Panc1 (cell line): ENCODE results near the gene AP2B1. TPM values are rescaled to one million over a fixed set of nuclear protein-coding genes. Genes with fewer than 3 reads are reported as not detected.

Experiments used
- ATAC-seq: fragments of 200-7000 bp; cut with Tn5 transposase; 2 replicates; pipeline ENCODE4 v1.9.1; 2020; ENCODE audit warnings: mild to moderate bottlenecking, moderate library complexity
- BruUV-seq: library from RNA; stranded (reverse); fragments of 400-500 nt; replicated peaks from 2 replicates; lab custom pipeline; 2021; lab: Mats Ljungman, UMichigan
- CTCF ChIA-PET: fragments of 300-600 bp; sonication (Branson Sonifier 250); formaldehyde crosslinking; loops from one replicate; lab custom pipeline; 2022; ENCODE audit warnings: antibody characterized with exemption; lab: Charles Lee
- POLR2A ChIA-PET: fragments of 300-600 bp; sonication (Branson Sonifier 250); formaldehyde crosslinking; loops from one replicate; lab custom pipeline; 2022; ENCODE audit warnings: antibody characterized with exemption; lab: Charles Lee
- DNase-seq: peaks from one replicate; pipeline ENCODE4 v3.0.0-alpha.2; 2010; ENCODE audit warnings: low read depth, low spot score
- H3K27ac ChIP-seq: 2 replicates; pipeline ENCODE4 v1.5.1; 2011; ENCODE audit warnings: mild to moderate bottlenecking, low read length, inconsistent platforms
- H3K27me3 ChIP-seq: fragments of 200-500 bp; sonication (Bioruptor generic); 2 replicates; pipeline ENCODE4 v1.6.0; 2014; ENCODE audit warnings: low read length, inconsistent platforms; ENCODE audit not compliant: control insufficient read depth, insufficient read depth
- H3K36me3 ChIP-seq: fragments of 200-500 bp; sonication (Bioruptor generic); 2 replicates; pipeline ENCODE4 v1.5.1; 2014; ENCODE audit warnings: inconsistent platforms, mild to moderate bottlenecking, low read length, moderate library complexity; ENCODE audit not compliant: control insufficient read depth, insufficient read depth
- H3K4me1 ChIP-seq: 2 replicates; pipeline ENCODE4 v1.5.1; 2011; ENCODE audit warnings: inconsistent platforms, mild to moderate bottlenecking, low read length, moderate library complexity; ENCODE audit not compliant: control insufficient read depth, insufficient read depth
- H3K4me3 ChIP-seq, 2 experiments: 2 replicates each; pipeline ENCODE4 v1.5.1; 2011 to 2012; ENCODE audit warnings: low read depth in 2 of 2, low read length in 2 of 2, mild to moderate bottlenecking in 2 of 2, inconsistent platforms in 1 of 2, moderate library complexity in 1 of 2
- H3K9me3 ChIP-seq: fragments of 200-500 bp; sonication (Bioruptor generic); 2 replicates; pipeline ENCODE4 v1.5.1; 2014; ENCODE audit warnings: low read depth, mild to moderate bottlenecking, inconsistent platforms, low read length, moderate library complexity; ENCODE audit not compliant: control insufficient read depth, insufficient read depth
- CTCF ChIP-seq: fragments of 450-650 bp; IDR thresholded peaks from 2 replicates; pipeline ENCODE4 v1.5.1; 2017; ENCODE audit warnings: mild to moderate bottlenecking
- POLR2AphosphoS5 ChIP-seq: IDR thresholded peaks from 2 replicates; pipeline ENCODE4 v1.6.1; 2012; ENCODE audit warnings: mild to moderate bottlenecking, low read depth, low read length, moderate library complexity
- REST ChIP-seq, 2 experiments: IDR thresholded peaks; 2 replicates each; pipeline ENCODE4 v1.6.1; 2011 to 2012; ENCODE audit warnings: low read depth in 2 of 2, control low read depth in 1 of 2, low read length in 1 of 2, mild to moderate bottlenecking in 1 of 2, moderate library complexity in 1 of 2; ENCODE audit not compliant: insufficient read depth in 1 of 2
- SIN3A ChIP-seq: IDR thresholded peaks from 2 replicates; pipeline ENCODE4 v1.6.1; 2012; ENCODE audit warnings: low read depth, mild to moderate bottlenecking, low read length, moderate library complexity, borderline replicate concordance; ENCODE audit not compliant: insufficient read depth
- TCF7L2 ChIP-seq: IDR thresholded peaks from 2 replicates; pipeline ENCODE4 v1.6.1; 2011; ENCODE audit warnings: mild to moderate bottlenecking, low read depth, low read length, inconsistent platforms
- in situ Hi-C: cut with HindIII; loops from 2 replicates; pipeline ENCODE4 v1.10.0; 2016; ENCODE audit warnings: low sequenced_read_pairs, low pct_unique_long_range_greater_than_20kb
- intact Hi-C: fragments of 100-400 bp; cut with micrococcal nuclease; formaldehyde crosslinking; loops from one replicate; pipeline ENCODE4 v1.10.0; 2022; ENCODE audit not compliant: unreplicated experiment
- total RNA-seq: library from RNA; stranded (reverse); gene quantifications from one replicate; pipeline ENCODE4 v1.2.1, GENCODE V29; 2021; ENCODE audit not compliant: unreplicated experiment

Gene AP2B1
- total RNA-seq, 1 experiment from 2014 or later, result 446 TPM

GRCh38 chr17:35705230-35705629, 118.1 kb downstream of the AP2B1 start:
- in situ Hi-C loops (no loop called here), intact Hi-C loops (no loop called here)
- H3K27ac ChIP-seq, result no peak overlapping the region
- H3K27me3 ChIP-seq, result no peaks in the 10 kb centered on the region
- CTCF ChIA-PET, result no interaction called here
- H3K4me3 ChIP-seq, result no peak overlapping the region
- TF ChIP-seq REST (IDR thresholded peaks at IDR 0.05; ENCODE audit: insufficient read depth in 1 of 2, low read depth in 2 of 2, low read length in 1 of 2) (no peak), POLR2AphosphoS5 (no peak), CTCF (no peak), TCF7L2 (no peak), SIN3A (no peak)
- H3K4me1 ChIP-seq, result no peaks in the 10 kb centered on the region
- POLR2A ChIA-PET, result no interaction called here
- no TSS peak for BruUV-seq
- no peak for DNase-seq
- peaks cover 17% of the 10 kb centered on the region; the same call in 1 of the 2 replicates for H3K36me3 ChIP-seq
- no peak for ATAC-seq
- no peaks in the 10 kb centered on the region for H3K9me3 ChIP-seq

GRCh38 chr17:35705705-35706104, 118.6 kb downstream of the AP2B1 start:
- no peaks in the 10 kb centered on the region for H3K4me1 ChIP-seq
- no TSS peak for BruUV-seq
- POLR2A ChIA-PET, result no interaction called here
- H3K4me3 ChIP-seq, result no peak overlapping the region
- no peak overlapping the region for H3K27ac ChIP-seq
- no peaks in the 10 kb centered on the region for H3K27me3 ChIP-seq
- CTCF ChIA-PET, result no interaction called here
- no peak for DNase-seq
- H3K36me3 ChIP-seq, result peaks cover 20% of the 10 kb centered on the region; the same call in 1 of the 2 replicates
- ATAC-seq, result no peak
- in situ Hi-C loops (no loop called here), intact Hi-C loops (no loop called here)
- no peak for TF ChIP-seq TCF7L2
- TF ChIP-seq CTCF, result no peak
- no peak for TF ChIP-seq REST (IDR thresholded peaks at IDR 0.05; ENCODE audit: insufficient read depth in 1 of 2, low read depth in 2 of 2, low read length in 1 of 2)
- no peak for TF ChIP-seq SIN3A
- no peak for TF ChIP-seq POLR2AphosphoS5
- H3K9me3 ChIP-seq, result no peaks in the 10 kb centered on the region
